ENCODE measurements around the gene WDR90. TPM values are rescaled to one million over a fixed set of nuclear protein-coding genes. Genes with fewer than 3 reads are reported as not detected.

The WDR90 gene
- total and polyA plus RNA-seq, 7 donors, result 4.0 to 9.7 (median 8.0) TPM

GRCh38 chr16:620700-621525, 28.3 kb upstream of the WDR90 start:
- DNase-seq (no peak), ATAC-seq (no peak)
- 83 to 86% (median 85%) methylated on average over 30 to 41 of the region's 41 CpGs for WGBS, 3 donors
- Histone ChIP-seq H3K9me3 (no peaks in the 10 kb centered on the region), H3K4me3 (no peak overlapping the region), H3K27me3 (ENCODE audit: insufficient read depth in 3 of 3, low read length in 2 of 3) (no peaks in the 10 kb centered on the region), H3K4me1 (no peaks in the 10 kb centered on the region), H3K27ac (no peak overlapping the region), H3K36me3 (ENCODE audit: insufficient read depth in 1 of 2, low read depth in 1 of 2) (peaks cover 0 to 23% of the 10 kb centered on the region in 2 donors)
- intact Hi-C loops (cut with DNase I), result no loop called here
- no peak for TF ChIP-seq CTCF (IDR thresholded peaks at IDR 0.05)

GRCh38 chr16:621526-622105, 27.5 kb upstream of the WDR90 start:
- intact Hi-C loops (cut with DNase I), result no loop called here
- DNase-seq, result no peak
- no peaks in the 10 kb centered on the region for H3K9me3 ChIP-seq
- no peaks in the 10 kb centered on the region for H3K4me1 ChIP-seq
- H3K27me3 ChIP-seq (ENCODE audit: insufficient read depth in 3 of 3, low read length in 2 of 3), result no peaks in the 10 kb centered on the region
- no peak overlapping the region for H3K4me3 ChIP-seq
- no peak for TF ChIP-seq CTCF (IDR thresholded peaks at IDR 0.05)
- no peak for ATAC-seq
- no peak overlapping the region for H3K27ac ChIP-seq
- WGBS, 3 donors, result 84 to 88% (median 87%) methylated on average over 21 of the region's 21 CpGs
- H3K36me3 ChIP-seq (ENCODE audit: insufficient read depth in 1 of 2, low read depth in 1 of 2), result peaks cover 0 to 30% of the 10 kb centered on the region in 2 donors

GRCh38 chr16:622920-623280, 26.3 kb upstream of the WDR90 start:
- no peak overlapping the region for H3K27ac ChIP-seq
- 94 to 95% (median 95%) methylated on average over 17 of the region's 17 CpGs for WGBS, 3 donors
- intact Hi-C loops (cut with DNase I), result no loop called here

GRCh38 chr16:624526-625070, 24.6 kb upstream of the WDR90 start:
- DNase-seq (no peak), ATAC-seq (no peak)
- Histone ChIP-seq H3K4me3 (no peak overlapping the region), H3K4me1 (peaks cover 11% of the 10 kb centered on the region), H3K27me3 (ENCODE audit: insufficient read depth in 3 of 3, low read length in 2 of 3) (no peaks in the 10 kb centered on the region), H3K9me3 (no peaks in the 10 kb centered on the region), H3K36me3 (ENCODE audit: insufficient read depth in 1 of 2, low read depth in 1 of 2) (peaks cover 0 to 33% of the 10 kb centered on the region in 2 donors), H3K27ac (no peak overlapping the region)
- 64 to 72% (median 65%) methylated on average over 10 of the region's 10 CpGs for WGBS, 3 donors
- intact Hi-C loops (cut with DNase I), result loop anchor here in 1 of 2 donors (5.0 kb wide), 1 partner anchor 32 kb away; the partner anchor contains the start of gene RAB40C
- no peak for TF ChIP-seq CTCF (IDR thresholded peaks at IDR 0.05)

More at GRCh38 chr16:622920-623280, 26.3 kb upstream of the WDR90 start:
- no peak for TF ChIP-seq CTCF (IDR thresholded peaks at IDR 0.05)
- H3K4me1 ChIP-seq, result peaks cover 7% of the 10 kb centered on the region
- ATAC-seq (no peak), DNase-seq (no peak)
- no peak overlapping the region for H3K4me3 ChIP-seq
- H3K27me3 ChIP-seq (ENCODE audit: insufficient read depth in 3 of 3, low read length in 2 of 3), result no peaks in the 10 kb centered on the region
- H3K36me3 ChIP-seq (ENCODE audit: insufficient read depth in 1 of 2, low read depth in 1 of 2), result peaks cover 0 to 23% of the 10 kb centered on the region in 2 donors
- H3K9me3 ChIP-seq, result no peaks in the 10 kb centered on the region

All from psoas muscle (tissue), 8 donors.